Activated naive CD4-positive, alpha-beta T cell treated with anti-CD3 and anti-CD28 coated beads, Interleukin-2, amount 50 U/mL, for 16 hours (primary cell): ENCODE results near the gene TRMT11.
A peak's percentile ranks its signal among the peaks of the same experiment; 100 is the strongest.
"Not testable (repeated sequence)": the region's sequence is repeated elsewhere in the genome, so short reads cannot be mapped to it uniquely, and the experiment has no call there.

Source experiments
- DNase-seq: peaks from one replicate; pipeline ENCODE4 v3.0.0-alpha.2; 2020

Gene TRMT11

DNA sequence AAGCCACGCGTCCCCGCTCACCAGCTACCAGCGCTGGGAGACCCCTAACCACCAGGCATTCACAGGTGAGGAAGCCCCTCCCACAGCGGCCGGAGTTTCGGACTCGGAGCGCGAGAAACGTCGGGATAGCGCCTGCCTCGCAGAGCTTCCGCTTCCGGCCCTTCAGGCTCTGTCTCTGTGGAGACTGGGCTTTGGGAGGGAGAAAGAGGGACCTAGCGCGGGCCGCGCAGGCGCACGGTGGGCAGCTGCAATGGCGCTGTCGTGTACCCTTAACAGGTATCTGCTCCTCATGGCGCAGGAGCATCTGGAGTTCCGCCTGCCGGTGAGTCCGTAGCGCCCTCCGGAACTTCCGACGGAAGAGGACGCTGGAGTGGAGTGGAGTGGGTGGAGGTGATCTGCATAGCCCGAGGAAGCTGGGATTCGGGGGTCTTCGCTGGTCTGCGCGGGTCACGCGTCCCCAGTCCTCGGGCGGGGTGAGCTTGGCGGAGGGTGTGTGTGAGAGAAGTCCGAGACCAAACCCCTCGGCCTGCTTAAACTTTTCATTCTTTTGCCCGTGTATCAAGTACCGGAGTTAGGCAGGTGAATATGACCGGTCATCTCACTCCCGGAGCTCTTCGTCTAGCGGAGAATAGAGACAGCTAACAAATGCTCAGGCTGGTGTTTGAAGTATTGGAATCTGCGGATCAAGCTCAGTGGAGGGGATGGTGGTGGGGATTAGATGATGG lies at the start of gene TRMT11:
TRMT11 (plus strand) TSS at position 240 of the 725 bp plus-strand sequence; CDS start at position 251, 11 bp downstream.
- peak; percentile 84 for DNase-seq

DNA sequence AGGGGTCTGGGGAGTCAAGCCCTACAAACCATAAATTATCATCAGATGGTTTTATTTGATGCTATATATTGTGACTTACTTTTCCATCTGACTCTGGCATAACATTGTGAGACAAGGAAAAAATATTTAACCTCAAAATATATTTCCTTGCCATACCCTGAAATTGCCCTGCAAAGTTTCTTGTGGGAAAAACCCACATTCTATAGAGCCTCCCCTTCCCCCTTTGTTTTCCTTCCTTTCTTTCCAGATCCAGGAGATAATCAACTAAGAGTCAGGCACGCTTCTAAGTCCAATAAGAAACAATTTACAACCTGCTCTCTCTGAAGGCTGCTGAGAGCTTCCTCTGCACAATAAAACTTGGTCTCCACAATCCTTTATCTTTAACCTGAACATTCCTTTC lies 47.3 kb upstream of the TRMT11 start:
- no peak for DNase-seq

DNA sequence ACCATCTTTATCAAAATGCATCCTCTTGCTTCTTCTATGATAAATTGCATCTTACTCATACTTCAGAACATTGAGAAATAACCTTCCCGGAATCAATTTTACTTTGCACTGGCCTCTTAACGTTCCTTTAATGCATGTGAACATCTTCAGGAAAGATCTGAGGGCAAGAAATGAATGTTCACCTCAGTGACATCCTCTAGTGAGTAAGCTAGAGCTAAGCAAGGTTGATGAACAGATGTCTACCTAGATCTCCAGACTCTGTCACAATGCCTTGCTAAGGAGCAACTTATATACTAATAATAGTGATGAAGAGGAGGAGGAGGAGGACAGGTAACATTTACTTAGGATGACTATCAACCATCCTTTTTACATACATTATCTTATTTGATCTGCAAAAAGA lies 46.5 kb upstream of the TRMT11 start:
- DNase-seq, result no peak

DNA sequence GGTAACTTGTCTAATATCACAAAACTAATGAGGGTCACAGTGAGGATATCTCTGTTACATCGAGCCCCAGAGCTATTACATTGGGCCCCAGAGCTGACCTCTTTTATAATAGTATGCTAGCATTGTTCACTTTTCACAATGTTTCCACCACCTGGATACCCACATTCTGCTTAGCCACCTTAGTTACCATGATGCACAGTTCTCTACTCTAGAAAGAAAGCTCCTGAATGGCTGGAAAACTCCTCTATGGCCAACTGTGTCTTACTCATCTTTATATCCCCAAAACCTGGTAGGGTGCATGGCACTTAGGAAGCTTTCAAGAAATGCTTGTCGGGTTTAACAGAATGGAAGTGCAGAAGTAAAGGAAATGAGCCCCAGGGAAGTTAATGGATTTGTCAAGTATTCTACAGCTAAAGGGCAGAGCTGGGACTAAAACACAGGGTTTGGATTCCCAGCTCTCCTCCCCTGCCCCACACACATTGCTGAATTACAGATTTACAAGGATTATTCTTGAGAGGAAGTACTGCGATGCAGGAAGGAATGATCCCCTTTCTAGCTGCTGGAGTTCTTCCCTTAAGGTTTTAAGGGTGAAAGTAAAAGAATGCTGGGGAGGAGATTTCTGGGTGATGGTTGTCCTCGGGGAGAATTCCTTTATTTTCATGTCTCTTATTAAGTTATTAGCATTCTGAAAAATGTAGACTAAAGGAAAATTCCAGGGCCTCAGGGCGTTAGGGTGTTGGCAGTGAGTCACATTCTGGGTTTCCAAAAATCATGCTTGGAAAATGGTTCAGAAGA lies 45.9 kb upstream of the TRMT11 start:
- no peak for DNase-seq

DNA sequence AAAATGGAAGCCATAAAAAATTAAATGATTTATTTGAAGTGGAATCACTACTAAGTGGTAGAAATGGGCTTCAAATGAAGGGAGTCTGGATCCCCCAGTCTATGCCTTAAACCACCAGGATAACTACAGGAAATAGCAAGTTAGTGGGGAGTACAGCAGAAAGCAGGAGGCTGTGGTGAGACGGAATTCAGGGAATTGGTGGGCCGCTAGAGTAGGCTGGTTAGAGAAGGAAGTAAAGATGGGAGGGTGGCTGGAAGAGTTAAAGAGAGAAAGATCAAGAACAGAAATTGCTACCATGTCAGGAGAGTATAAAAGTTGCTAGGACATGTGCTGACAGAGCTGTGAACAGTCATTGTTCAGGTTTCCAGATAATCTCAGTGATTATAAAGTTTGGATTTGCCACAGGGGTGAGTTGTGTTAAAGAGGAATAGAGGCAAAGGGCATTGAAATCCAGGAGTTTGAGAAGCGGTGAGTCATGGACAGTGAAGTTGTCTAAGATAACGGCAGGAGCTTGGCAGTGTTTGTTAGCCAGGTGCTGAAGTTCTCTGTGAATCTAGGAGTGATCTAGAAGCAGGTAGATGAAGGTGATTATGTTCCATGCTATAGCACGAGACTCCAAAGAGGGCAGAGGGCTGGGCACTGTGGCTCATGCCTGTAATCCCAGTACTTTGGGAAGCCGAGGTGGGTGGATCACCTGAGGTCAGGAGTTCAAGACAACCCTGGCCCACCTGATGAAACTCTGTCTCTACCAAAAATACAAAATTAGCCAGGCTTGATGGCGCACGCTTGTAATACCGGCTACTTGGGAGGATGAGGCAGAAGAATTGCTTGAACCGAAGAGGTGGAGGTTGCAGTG lies 43.4 kb upstream of the TRMT11 start:
- DNase-seq, result no peak

DNA sequence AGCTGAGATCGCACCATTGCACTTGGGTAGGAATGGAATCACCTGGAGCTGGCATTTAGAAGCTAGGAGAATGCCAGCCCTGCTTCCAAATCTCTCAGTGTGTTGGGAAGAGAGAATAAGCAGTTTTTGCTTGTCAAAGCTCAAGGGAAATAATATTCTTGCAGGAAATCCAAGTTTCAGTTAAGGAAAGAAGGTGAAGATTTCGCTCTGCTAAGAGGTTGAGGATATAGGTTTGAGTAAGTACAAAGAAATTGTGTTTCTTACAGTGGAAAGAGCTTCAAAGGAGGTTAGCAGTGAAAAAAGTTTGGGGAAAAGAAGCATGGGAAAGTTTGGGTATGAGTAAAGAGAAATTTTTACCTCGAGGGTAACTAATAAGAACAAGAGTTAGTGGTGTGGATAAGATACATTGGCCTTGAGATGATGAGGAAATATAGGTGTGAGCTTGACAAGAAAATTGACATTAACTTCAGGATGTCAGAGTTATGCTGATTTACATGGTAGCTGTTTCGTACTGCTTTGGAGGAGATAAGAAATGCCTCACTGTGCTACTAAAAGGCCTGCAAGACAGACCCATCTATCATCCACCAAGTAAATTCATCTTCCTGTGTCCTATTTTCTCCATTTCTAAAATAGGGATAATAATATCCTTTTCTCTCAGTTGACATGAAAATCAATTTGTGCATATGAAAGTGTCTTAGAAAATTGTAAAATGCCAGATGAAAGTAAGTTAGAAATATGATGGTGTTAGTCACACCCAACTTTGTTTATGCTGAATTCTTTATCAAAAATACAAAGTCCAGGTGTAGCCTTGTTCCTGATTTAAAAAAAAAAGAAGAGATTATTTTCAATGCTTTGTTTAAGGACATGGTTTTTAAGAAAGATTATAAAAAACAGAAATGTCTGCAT lies 42.6 kb upstream of the TRMT11 start:
- DNase-seq, result no peak

DNA sequence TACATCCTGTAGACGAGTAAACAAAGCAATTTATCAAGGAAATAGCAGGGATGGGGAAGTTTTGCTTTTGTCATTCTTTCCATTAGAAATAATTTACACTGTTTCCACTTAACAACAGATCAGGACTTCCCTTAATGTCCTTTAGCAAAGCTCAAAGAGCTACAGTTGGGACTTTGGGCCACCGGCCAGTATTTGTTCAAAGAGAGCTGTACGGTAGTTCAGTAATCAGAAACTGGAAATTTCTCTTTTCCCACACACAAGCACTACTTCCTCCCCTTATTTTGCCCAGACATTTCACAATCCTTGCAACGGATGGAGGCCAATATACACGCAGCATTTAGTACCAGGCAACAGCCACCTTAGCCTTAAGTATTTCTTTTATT lies 41.9 kb upstream of the TRMT11 start:
- DNase-seq, result no peak

DNA sequence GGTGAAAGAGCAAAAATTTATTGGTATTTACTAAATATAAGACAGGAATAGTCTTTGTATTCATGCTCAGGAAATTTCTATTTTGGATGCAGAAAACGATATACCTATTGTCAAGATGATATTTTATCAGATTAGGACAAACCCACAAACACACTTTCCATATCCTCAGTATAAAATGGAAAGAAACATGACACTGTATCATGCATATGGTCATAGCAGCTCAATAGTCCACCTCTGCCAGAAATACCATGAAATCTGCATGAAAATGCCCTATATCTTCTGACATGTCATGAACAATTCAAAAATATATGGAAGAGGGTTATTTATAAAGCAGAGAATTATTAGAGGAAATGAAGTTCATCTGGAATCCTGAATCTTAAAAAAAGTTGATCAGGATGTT lies 41.4 kb upstream of the TRMT11 start:
- DNase-seq, result no peak

DNA sequence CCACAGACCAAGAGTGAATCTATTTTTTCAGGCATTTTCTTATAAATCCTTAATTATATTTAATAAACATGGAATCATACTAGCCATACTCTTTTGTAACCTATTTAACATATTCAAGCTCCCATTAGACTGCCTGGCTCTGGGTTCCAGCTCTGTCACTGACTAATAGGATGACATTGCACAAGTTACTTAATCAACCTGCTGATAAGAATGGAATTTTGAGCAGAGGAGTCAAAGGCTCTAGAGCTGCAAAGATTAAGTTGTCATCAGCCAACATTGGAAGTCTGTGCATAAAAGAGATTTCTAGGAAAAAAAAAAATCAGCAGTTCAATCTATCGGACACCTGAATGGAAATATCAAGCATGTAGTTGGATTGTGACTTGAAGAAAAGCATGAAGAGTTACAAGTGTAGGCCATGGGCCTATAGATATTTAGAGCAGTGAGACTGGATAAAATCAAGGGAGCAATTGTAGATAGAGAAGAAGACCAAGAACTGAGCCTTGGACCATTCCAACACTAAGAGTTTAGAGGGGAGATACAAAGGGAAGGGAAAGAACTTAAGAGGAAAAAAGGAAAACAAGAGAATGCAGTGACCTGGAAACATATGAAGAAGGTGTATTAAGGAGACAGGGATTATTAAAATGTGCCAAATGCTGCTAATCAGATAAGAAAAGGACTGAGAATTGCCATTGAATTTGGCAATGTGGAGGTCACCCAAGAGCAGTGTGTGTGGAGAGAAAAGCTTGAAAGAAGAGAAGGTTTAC lies 40.8 kb upstream of the TRMT11 start:
- no peak for DNase-seq

DNA sequence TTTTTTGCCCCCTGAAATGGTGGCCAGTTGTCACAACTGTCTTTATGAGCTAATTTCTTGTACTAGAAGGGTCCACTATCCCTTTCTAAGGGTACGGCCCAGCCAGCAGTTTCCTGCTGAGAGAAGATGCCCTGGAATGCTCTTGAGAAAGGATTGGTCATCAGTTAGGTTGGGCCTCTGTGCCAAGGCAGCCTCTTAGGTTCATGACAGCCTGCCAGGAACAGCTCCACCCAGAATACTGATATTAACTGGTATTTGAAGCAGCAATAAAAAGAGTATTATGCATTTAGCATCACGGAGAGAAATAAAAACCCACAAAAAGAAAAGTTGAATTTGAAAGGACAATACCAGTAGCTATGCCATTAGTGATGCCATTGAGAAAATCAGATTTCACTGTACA lies 38.7 kb upstream of the TRMT11 start:
- DNase-seq, result no peak

DNA sequence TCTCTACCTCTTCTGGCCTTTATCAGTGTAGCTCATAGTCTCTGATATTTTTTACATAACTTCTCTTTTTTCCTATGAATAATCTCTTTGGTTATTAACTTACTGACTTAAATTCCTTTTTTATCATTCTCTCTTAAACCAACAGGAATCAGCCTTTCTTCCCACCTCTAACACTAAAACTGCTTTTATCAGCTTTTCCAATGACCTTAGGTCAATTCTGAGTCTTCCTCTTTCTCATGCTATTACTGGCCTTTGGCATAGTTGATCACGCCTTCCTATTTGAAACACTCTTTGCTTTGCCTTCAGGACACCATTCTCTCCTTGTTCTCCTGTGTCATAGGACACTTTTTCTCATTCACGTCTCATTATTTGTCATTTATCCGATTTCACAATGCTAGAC lies 37.9 kb upstream of the TRMT11 start:
- DNase-seq, result no peak

DNA sequence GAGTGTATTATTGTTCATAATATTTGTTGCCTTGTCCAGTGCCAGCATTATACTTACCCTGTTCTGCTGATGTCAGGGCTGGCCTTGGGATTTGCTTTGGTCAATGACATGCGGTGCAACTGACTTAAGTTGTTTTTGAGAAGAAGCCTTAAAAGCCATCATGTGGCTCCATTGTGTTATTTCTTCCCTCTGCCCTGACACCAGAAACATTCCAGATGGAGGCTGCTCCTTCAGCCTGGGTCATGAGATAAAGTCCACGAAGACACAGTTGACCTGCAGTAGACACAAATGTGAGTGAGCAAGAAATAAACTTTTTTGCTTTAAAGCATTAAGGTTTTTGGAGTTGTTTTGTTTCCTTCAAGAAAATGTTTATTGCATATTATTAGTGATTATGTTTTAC lies 37.3 kb upstream of the TRMT11 start:
- no peak for DNase-seq

DNA sequence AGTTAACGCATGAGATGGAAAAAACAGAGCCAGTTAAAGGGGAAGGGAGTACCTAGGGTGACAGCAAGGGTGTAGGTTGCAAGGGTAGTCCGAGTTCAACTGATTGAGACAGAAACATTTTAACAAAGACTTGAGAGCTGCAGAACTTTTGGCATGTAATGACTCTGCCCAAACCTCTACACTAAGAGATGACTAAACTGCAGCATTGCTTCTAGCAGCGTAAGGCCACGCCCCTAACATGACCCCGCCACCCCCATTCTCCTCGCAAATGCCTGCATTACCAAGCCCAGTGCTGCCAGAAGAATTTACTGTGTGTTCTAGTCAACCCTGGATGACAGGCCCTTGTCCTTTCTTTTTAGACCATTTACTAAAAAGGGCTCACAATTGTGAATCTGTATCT lies 36.0 kb upstream of the TRMT11 start:
- DNase-seq, result no peak

DNA sequence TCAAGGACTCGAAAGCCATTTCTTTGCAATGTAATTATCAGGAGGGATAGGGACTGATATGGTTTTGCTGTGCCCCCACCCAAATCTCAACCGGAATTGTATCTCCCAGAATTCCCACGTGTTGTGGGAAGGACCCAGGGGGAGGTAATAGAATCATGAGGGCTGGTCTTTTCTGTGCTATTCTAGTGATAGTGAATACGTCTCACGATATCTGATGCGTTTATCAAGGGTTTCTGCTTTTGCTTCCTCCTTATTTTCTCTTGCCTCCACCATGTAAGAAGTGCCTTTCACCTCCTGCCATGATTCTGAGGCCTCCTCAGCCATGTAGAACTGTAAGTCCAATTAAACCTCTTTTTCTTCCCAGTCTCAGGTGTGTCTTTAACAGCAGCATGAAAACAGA lies 35.6 kb upstream of the TRMT11 start:
- not testable (repeated sequence) for DNase-seq

DNA sequence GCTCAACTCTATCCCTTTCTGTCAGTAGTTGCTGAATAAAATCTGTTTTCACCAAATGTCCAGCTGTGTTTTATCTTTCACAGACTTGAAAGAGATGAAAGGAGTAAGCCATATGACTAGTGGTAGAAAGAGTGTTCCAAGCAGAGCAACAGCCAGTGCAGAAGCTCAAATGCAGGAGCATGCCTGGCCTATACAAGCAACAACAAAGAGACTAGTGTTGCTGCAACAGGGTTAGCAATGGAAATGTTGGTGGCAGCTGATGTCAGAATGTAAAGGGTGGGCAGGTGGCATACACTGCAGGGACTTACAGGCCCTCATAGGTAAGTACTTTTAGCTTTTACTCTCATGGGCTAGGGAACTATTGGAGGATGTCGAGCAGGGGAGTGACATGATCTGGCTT lies 35.0 kb upstream of the TRMT11 start:
- DNase-seq, result no peak

DNA sequence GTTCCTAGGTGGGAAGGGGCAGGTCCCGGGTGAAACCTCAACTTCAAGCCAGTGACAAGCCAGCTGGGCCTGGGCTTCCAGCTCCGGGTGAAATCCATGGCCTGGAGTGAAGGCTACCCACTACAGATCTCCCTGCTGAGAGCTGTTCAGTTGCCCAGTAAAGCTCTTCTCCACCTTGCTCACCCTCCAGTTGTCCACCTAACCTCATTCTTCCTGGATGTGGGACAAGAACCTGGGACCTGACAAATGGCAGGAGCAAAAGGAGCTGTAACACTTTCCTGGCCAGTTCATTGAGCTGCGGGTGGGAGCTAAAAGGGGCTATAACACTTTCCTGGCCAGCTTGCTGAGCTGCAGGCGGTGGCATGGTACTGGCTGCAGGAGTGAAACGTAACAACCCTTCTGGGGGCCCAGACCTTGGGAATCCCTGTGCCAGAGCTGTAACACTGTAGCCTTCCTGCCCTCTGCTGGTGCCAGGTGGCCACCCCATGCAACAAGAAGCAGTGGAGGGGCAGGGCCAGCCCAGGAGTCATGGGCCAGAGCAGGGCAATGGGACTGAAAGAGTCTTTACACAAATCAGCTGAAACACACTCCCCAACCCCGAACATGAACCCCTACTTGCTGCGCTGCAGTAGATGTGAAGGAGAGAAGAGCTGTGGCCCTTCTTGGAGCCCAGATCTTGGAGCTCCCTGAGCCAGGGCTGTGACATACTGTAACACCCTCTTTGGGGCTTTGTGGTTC lies 33.4 kb upstream of the TRMT11 start:
- no peak for DNase-seq

DNA sequence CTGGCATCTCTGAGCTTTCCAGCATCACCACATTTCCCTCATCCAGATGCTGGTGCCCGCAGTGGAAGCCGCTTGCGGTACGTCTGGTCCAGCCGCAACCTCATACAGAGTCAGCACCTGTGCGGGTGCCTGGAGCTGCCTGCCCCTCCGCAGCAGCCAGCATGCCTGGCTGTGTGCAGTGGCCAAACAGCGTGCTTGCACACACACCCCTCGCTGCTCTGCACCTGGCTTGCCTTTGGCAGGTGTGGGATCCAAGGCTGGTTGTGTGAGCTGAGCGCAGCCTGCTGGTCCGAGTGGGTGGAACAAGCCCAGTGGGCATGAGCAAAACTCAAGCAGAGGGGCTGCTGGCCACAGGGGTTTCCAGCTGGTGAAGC lies 32.9 kb upstream of the TRMT11 start:
- DNase-seq, result no peak

DNA sequence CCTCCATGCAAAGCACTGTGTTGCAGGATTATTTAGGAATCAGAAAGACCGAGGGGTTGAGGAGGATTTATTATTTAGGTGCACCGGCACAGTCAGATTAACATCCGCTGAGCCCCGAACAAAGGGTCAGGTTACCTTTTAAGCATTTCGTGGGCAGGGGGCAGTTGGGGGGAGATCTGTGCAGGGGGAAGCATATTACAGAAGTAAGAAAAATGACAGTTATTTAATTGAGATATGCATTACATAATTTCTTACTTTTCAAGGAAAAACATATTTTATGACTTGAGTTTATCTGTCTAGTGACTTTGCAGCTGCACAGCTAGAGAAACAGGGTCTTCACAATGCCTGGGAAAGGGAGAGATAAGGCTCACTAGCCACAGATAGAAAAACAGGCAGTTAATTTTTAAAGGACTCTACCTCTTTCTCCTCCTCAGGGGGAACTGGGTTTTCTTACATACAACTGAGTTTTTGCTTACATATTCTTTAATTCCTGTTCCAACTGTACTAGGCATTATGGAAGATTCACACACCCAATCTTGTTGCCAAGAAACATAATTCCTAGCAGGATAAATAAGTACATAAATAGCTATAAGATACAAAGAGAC lies 31.5 kb upstream of the TRMT11 start:
- no peak for DNase-seq

DNA sequence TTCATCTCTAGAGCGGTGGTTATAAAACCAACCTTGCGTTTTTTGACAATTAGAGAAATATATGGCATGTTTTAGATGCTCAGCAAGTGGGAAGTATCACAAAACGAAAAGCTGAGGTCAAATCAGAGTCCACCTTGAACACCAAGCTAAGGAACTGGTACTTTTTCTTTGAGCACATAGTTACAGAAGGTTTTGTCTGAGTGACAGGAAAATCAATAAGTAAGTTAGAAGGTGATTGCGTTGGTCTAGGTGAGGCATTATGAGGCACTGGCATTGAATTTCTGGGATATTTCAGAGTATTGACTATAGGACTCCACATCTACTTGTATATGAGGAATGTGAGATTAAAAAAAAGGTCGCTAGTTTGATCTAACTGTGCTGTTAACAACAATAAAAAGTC lies 30.4 kb upstream of the TRMT11 start:
- DNase-seq, result no peak
